AG10803 (cell line): ENCODE data around the gene AK4.
"Not testable (repeated sequence)": the region's sequence is repeated elsewhere in the genome, so short reads cannot be mapped to it uniquely, and the experiment has no call there.

Experiments
- DNase-seq: peaks from one replicate; pipeline ENCODE4 v3.0.0; 2010; ENCODE audit warnings: low read depth
- H3K4me3 ChIP-seq: 2 replicates; pipeline ENCODE4 v1.5.1; 2011; ENCODE audit warnings: mild to moderate bottlenecking, low read length, control low read depth
- CTCF ChIP-seq: conservative IDR thresholded peaks from 2 replicates; pipeline ENCODE4 v1.5.1; 2011; ENCODE audit warnings: mild to moderate bottlenecking, low read length, control low read depth, inconsistent platforms

Gene AK4

GRCh38 chr1:65114322-65114721 lies 33.7 kb upstream of the AK4 start:
- no peak overlapping the region for H3K4me3 ChIP-seq
- no peak for DNase-seq
- no peak for TF ChIP-seq CTCF

- peak; percentile 56 for DNase-seq
- no peak overlapping the region for H3K4me3 ChIP-seq
- TF ChIP-seq CTCF, result no peak
Measured at GRCh38 chr1:65119951-65120350, 28.1 kb upstream of the AK4 start.

GRCh38 chr1:65129104-65129503 lies 18.9 kb upstream of the AK4 start:
- DNase-seq, H3K4me3 ChIP-seq: not testable (repeated sequence)

- DNase-seq, result no peak
Measured at GRCh38 chr1:65138524-65138923, 9.5 kb upstream of the AK4 start.

GRCh38 chr1:65139793-65140192 lies 8.2 kb upstream of the AK4 start:
- not testable (repeated sequence) for H3K4me3 ChIP-seq

More at GRCh38 chr1:65138524-65138923, 9.5 kb upstream of the AK4 start:
- no peak overlapping the region for H3K4me3 ChIP-seq
- no peak for TF ChIP-seq CTCF

GRCh38 chr1:65141394-65141793 lies 6.6 kb upstream of the AK4 start:
- H3K4me3 ChIP-seq, result no peak overlapping the region
- TF ChIP-seq CTCF, result no peak
- DNase-seq, result peak; percentile 64

More at GRCh38 chr1:65139793-65140192, 8.2 kb upstream of the AK4 start:
- DNase-seq, result not testable (repeated sequence)

- no peak overlapping the region for H3K4me3 ChIP-seq
- DNase-seq, result no peak
- no peak for TF ChIP-seq CTCF
Measured at GRCh38 chr1:65141918-65142317, 6.1 kb upstream of the AK4 start.

- not testable (repeated sequence) for H3K4me3 ChIP-seq, DNase-seq
Measured at GRCh38 chr1:65143112-65143658, 4.8 kb upstream of the AK4 start.

GRCh38 chr1:65146908-65147423 lies 1.0 kb upstream of the AK4 start:
- no peak for DNase-seq
- peak overlapping the region; percentile 65 for H3K4me3 ChIP-seq
- TF ChIP-seq CTCF, result no peak
